HG03064 (cell line): ENCODE data around the gene SARNP.
"Not testable (repeated sequence)": the region's sequence is repeated elsewhere in the genome, so short reads cannot be mapped to it uniquely, and the experiment has no call there.

Source experiments
- ATAC-seq: cut with Tn5 transposase; IDR thresholded peaks from one replicate; pipeline ENCODE4 v1.9.1; 2021; ENCODE audit warnings: low read depth; ENCODE audit not compliant: unreplicated experiment

Gene SARNP

DNA sequence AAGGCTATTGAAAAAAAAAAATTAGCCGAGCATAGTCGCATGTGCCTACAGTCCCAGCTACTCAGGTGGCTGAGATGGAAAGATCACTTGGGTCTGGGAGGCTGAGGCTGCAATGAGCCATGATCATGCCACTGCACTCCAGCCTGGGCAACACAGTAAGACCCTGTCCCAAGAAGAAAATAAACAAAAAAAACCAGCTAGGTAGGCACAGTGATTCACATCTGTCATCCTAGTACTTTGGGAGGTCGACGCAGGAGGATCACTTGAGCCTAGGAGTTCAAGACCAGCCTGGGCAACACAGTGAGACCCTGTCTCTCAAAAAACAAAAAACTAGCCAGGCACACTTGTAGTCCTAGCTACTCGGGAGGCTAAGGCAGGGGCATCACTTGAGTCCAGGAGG lies 8.2 kb downstream of the SARNP start:
- no peak for ATAC-seq

DNA sequence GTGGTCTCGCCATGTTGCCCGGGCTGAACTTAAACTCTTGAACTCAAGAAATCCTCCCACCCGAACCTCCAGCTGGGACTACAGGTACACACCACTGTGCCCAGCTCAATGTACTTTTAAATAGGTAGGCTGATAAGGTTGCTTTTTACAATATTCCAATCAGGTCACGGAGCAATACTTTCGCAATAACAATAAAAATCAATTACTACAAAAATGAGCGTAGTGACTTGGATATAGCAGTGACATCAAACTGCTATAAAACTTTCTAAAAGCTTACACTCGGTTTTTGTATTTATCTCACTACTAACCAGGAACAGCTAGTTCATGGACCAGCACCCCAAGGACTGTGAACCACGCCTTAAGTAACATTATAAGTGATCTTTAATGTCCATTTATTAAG lies 10.5 kb downstream of the SARNP start:
- ATAC-seq, result no peak

DNA sequence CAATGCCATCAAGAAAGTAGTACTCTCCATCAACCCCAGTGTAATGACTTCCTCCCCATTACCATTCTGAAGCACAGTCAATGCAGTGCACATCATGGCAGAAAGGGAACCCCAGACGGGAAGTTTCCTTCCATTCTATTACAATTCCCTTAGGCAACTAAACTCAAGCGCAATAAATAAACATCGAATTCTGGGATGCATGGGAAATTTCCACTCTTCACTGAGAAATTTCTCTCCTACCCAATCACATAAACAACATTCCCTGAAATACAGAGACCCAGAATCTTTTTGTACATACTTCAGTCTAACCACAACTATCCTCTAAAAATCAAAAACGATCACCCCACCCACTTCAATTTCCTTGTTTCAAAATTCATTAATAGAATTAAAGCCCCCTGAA lies 20.0 kb downstream of the SARNP start:
- ATAC-seq, result no peak

DNA sequence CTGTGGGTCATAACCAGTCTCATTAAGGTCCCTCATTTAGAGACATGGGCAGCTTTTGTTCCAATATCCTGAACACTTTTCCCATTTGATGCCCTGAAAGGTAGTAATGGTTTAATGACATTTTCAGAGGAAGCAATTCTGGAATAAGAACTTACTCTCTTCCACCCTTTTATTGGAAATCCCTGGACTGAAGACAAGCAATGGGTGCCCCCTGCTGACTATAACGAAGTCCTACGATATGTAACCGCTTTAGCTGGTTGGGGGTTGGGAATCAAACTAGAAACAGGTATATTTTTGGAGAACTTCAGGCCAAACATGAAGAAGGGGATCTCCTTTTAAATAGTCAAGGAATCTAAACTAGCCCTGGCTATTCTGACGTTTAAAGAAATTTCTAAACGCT lies 20.5 kb downstream of the SARNP start:
- ATAC-seq, result no peak

DNA sequence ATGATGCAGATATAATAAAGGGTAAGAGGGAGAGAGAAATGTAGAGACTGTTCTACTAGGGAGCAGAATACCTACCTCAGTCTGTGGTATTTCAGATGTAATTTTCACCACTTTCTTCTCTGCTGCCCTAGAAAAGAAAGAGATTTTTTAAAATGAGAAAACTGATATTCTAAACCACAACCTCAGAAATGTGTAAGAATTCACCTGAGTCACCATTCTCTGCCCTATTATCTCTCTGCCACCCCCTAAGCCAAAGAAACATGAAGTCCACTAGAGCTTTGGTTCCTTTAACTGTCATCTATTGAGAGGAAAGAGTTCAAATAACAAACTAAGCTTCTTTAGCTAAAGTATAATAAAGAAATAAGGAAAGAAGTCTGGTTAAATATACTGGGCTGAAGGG lies 21.6 kb downstream of the SARNP start:
- no peak for ATAC-seq

DNA sequence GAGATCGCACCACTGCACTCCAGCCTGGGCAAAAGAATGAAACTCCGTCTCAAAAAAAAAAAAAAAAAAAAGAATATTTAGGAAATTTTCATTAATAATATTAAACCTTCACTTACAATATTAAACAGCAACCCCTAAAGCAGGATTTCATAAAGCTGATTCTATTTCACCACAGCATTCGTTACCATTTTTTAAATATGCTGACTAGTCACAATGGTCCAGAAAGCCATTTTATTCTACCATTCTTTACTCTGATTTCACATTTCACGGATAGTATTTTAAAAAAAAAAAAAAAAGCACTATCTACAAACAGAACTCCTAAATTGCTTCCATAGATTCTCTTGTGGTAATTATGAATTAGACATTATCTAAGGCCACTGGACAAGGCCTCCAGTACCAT lies 27.6 kb downstream of the SARNP start:
- ATAC-seq, result no peak

DNA sequence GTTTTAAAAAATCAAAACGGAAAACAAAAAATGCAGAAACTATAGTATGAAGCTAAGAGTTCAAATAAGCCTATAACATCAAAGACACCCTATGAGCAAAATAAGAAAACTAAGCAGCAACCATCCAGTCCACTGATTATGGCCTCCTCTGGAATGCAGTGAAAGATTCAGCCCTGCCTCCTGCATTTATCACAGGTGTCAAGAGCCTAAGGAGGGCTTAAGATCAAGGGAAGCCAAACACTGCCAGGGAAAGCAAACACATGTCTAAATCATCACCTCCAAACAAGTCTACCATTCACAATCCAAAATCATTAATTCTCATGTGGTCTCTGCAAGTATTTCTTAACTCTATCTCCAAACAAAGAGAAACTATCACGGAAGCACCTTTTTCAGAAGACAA lies 28.4 kb downstream of the SARNP start:
- ATAC-seq, result no peak

DNA sequence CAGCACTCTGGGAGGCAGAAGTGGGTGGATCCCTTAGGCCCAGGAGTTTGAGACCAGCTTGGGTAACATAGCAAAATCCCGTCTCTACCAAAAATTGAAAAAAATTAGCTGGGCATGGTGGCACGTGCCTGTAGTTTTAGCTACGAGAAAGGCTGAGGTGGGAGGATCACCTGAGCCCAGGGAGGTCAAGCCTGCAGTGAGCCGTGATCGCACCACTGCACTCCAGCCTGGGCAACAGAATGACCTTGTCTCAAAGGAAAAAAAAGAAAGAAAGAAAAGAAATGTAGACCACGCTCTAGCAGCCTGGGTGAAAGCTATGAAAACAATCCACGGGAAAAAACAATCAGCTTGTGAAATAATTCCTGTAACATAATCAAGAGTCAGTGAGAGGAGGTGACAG lies 29.0 kb downstream of the SARNP start:
- ATAC-seq, result no peak

DNA sequence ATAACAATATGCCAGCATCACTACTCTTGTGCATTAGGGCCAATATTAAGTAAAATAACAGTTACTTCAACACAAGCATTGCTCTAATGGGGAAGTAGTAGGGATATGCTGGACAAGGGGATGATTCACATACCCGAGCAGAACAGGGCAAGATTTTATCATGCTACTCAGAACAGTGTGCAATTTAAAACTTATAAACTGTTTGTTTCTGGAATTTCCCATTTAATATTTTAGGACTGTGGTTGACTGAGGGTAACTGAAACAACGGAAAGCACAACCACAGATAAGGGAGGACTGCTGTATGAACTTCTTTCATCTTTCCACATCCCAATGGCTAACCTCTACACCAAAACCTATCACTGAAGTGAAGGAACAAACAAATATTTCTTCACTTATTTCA lies 36.8 kb downstream of the SARNP start:
- no peak for ATAC-seq

DNA sequence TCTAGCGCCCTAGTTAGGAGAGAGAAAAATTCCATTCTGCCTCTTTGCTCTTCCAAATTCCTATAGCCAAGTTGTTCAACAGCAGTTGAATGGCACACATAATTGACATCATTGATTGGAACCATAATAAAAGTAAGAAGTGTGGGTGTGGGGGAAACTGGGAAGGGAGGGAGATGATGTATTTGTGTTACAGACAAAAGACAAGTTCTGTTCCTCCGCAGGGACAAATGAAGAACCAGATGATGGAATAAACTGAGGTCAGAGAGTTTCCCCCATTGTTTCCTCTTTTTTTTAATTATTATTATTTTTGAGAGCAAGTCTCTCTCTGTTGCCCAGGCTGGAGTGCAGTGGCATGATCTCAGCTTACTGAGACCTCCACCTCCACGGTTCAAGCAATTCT lies 39.7 kb downstream of the SARNP start:
- no peak for ATAC-seq

DNA sequence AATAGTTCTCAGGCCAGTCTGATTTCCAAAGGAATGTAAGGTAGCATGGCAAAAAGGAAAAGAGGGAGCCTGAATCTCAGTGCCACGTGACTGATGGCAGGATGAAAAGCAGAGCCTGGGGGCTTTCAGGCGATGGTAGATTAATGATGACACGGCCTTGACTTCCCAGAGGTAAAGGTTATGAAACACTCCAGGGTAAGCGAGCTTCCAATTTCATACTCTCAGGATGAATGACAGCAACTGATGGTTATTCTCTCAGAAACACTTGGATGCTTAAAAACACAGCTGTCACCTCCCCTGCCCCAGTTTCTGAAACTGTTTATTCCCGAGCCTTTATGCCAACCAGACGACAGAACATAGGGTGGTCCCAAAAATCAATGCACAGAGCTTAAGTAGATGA lies 45.8 kb downstream of the SARNP start:
- no peak for ATAC-seq

DNA sequence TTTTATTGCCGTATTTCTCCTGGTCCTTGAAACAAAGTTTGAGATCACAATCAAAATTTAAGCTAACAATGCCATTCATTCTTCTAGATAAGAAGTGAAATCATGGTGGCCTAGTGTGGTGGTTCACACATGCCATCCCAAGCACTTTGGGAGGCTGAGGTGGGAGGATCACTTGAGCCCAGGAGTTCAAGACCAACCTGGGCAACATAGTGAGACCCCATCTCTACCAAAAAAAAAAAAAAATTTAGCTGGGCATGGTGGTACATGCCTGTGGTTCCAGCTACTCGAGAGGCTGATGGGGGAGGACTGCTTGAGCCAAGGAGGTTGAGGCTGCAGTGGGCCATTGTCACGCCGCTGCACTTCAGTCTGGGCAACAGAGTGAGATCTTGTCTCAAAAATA lies 50.4 kb downstream of the SARNP start:
- no peak for ATAC-seq

DNA sequence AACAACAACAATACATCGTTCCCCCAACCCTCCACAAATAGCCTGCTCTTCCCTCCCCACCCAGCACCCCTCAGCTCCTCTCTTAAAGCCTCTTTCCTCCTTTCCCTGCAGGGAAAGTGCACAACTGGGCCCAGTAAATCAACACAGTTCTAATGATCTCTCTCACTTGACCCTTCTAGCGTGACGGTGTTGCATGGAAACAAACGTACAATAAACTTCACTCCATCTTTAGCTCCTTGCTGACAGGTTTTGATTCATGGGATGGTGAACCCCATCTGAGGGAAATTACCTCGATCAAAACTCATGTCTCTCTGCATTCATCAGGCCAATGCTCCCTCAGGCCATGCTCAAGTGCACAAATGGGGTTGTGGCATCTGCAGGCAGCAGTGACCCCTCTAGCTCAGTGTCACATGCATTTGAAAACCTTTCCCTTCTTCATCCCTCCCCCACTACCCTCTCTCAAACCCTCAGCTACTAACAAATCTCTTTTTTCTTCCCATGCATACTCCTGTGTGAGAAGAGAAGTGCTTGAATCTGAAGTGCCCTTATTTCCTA lies 51.7 kb downstream of the SARNP start:
- ATAC-seq, result no peak

DNA sequence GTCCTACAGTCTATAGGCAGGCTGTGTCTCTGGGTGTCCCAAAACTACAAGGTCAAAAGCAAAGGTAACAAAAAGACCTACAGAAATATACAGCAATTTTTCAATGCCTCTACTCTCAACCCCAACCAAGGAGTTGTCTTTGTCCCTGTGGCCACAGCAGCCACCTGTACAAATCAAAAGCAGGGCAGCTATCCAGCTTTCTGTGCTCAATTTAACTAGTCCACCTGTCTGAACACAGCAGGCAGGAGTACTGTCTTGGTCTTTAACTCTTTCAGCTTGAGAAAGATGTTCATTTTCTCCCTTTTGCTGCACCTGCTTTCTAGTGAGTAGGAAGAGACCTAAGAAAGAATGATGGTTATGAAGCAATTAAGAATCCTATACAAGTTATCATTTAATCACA lies 54.9 kb downstream of the SARNP start:
- no peak for ATAC-seq

DNA sequence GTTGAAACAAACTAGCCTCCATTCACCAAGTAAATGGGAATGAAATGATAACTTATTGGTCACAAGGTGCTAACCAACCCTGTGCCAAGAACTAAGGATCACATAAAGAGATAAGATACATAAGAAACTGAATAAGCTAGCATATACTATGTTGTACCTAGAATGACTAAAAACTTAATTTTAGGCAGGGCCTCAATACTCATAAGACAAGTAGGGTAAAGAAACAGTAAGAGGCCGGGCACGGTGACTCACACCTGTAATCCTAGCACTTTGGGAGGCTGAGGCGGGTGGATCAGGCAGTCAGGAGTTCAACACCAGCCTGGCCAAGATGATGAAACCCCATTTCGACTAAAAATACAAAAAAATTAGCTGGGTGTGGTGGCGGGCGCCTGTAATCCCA lies 56.9 kb downstream of the SARNP start:
- no peak for ATAC-seq

DNA sequence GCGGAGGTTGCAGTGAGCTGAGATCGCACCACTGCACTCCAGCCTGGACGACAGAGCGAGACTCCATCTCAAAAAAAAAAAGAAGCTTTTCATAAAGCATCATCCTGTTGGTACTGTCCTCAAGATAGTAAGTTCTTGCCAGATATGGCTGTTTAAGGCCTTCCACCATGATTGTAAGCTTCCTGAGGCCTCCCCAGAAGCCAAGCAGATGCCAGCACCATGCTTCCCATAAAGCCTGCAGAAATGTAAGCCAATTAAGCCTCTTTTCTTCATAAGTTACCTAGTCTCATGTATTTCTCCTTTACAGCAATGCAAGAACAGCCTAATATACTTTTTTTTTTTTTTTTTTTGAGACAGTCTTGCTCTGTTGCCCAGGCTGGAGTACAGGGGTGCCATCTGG lies 58.9 kb downstream of the SARNP start:
- ATAC-seq, result not testable (repeated sequence)

DNA sequence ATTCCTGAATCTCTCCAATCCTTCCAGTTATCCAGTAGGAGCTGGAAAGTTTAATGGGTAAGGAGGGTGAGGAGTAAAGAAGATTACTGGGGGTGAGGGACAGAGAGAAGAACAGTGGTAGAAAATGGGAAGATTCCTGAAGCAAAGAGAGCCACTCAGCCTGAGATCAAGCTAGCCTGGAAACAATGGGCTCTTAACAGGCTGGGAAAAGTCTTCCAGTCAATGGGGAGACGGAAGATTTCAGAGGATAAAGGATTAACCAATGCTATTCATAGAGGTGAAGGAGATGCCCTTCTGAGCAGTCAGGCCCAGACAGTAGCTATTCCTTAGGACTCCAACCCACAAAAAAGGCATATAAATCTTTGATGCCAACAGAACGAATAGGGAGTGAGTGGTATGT lies 59.8 kb downstream of the SARNP start:
- ATAC-seq, result no peak

DNA sequence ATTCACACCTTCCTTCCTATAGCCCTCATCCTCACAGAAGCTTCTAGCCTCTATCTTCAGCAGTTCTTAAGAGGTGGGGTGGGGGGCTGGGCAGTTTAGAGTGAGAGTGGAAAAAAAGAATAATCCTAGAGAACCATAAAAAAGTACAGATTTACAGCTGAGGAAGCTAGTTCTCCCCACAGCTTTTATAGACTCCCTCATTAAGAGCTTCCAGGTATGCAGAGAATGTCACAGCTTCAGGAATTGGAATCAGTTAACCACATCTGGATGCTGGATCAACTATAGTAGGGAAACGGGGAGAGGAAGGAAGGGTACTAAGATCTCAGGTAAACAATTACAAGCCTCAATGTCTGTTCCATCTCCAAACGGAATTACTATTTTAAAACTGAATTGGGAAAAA lies 62.3 kb downstream of the SARNP start:
- ATAC-seq, result no peak

DNA sequence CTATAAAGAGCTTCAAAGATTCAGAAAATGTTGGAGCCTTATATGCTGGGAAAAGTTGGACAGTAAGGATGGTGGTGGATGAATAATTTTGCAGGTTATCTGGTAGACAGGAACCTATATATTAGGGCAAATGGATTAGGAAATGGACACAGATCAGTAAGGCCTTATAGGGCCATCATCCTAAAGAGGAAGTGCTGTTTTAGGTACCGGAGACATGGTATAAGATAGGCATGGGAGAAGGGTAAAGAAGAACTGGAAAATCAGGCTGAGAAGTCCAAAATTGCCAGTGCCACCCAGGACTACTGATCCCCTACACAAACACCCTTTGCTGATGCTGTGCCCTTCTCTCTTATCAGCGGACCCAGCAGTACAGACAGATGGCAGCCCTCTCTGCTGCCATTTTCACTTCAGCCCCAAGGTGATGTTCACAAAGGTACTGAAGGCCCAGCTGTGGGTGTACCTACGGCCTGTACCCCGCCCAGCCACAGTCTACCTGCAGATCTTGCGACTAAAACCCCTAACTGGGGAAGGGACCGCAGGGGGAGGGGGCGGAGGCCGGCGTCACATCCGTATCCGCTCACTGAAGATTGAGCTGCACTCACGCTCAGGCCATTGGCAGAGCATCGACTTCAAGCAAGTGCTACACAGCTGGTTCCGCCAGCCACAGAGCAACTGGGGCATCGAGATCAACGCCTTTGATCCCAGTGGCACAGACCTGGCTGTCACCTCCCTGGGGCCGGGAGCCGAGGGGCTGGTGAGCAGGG lies 69.1 kb downstream of the SARNP start:
- no peak for ATAC-seq

DNA sequence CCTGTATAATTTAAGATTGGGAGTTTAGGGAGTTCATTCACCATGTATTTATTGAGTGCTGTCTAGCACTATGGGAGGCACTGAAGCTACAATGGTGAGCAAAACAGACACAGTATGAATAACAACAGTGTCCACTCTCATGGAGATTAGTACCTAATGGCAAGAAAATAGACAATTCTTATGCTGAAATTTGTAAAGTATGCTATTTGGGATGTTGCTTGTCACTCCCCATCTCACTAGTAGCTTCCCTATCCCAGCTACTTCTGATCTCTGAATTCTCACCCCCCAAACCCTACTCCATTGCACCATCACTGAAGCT lies 70.7 kb downstream of the SARNP start:
- ATAC-seq, result no peak

DNA sequence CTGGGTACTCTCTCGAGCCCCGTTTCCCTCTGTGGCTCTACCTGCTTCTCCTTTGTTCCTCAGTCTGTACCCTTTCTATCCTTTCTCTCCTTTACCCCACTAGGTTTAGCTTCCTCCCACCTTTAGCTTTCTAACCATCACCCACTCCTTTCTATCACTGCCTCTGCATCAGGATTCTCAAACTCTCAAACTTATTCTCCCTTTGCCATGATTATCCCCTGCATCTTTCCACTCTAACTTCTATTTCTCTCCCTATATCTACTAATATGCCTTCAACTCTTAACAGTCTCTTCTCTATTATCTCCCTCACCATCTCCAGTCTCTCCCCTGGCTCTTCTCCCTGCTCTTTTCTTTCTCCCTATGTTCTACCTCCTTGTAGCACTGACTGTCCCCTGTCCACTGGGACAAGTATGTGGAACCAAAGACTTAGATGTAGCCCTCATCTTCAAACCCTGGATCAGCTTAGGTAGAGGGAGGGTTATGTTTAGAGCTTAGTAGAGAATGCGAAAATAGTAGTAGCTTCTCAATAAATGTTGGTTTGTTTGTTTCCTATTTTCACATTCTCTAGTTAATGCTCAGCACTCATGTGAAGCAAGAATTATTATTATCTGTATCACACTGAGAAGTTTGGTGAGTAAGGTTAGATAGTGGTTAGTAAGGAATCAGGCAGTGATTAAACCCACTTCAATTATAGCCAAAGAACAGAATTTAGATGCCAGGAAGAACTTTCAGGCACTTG lies 71.2 kb downstream of the SARNP start:
- no peak for ATAC-seq
